ENCODE results near the gene ACACA.
A peak's percentile ranks its signal among the peaks of the same experiment; 100 is the strongest.

Gene ACACA

GRCh38 chr17:37109731-37110710, 296.6 kb downstream of the ACACA start:
- DNase-seq (ENCODE audit: extremely low read depth in 1 of 2, low read depth in 1 of 2): no peak

DNA sequence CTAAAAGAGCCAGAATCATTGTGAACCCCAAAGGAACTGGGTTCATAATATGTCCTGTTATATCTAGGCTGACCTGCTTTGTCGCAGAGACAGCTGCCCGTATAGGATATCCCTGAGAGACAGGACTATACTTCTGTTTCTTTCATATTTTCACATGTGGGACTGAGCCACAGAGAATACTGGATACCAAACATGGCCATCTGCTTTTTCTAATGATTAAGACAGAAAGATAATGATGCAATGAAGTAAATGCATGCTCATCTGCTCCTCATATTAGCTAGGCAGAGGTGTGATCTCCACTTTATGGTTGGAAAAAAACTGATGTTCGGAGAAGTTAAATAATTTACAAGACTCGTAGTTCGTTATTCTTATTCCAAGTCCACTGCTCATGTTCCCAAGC, 297.5 kb downstream of the ACACA start:
- DNase-seq (ENCODE audit: extremely low read depth in 1 of 2, low read depth in 1 of 2): no peak

- DNase-seq (ENCODE audit: extremely low read depth in 1 of 2, low read depth in 1 of 2): no peak
Observed at GRCh38 chr17:37107406-37108083, 299.1 kb downstream of the ACACA start.

GRCh38 chr17:37106049-37106448, 300.6 kb downstream of the ACACA start:
- no peak for DNase-seq (ENCODE audit: extremely low read depth in 1 of 2, low read depth in 1 of 2)

DNA sequence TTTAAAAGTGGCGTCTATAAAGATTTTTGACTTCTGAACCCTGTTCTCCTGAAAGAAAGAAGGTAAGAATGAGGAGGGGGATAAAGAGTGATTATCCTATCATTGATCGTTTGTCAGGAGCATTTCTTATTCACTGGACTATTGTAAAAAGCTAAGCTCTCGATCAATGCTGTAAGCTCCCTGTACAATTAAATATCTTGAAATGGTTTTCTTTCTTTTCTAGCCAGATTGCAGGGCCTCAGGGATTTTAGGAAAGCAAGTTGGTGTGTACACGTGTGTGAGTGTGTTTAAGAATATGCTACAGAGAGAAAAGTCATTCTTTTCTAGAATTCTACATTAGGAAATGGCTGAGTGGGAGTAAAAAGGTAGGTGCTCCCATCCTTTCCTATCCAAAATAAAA, 303.4 kb downstream of the ACACA start:
- DNase-seq (ENCODE audit: extremely low read depth in 1 of 2, low read depth in 1 of 2): no peak

DNA sequence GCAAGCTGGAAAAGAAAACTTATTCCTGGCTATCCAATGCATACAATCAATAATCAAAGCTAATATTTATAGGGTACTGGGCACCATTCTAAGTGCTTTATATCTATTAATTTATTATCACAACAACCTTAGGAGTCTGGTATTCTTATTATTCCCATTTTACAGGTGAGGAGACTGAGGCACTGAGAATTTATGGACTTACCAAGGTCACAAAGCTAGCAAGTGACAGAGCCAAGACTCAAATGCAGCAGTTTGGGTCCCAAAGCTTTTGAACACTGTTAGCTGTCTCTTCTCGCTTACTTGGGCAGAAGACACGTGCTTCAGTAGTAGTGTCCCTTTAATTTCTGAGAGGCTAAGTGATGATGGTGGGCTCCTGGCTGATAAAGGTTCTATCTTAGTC, 305.3 kb downstream of the ACACA start:
- DNase-seq (ENCODE audit: extremely low read depth in 1 of 2, low read depth in 1 of 2): no peak

DNA sequence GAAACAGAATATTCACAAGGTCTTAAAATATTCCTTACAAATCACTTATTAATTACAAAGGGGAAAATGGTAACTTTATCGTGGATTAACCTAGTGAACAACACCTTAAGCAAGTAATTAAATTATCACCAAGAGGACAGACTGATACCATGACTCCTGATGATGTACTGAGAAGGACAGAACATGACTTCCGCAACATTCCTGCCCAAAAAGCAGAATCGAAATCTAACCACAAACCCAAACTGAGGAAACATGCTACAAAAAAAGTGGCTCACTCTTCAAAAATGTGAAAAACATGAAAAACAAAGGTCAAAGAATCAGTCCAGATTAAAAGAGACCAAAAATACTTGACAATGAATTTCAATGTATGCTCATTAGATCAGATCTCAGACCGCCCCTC, 306.4 kb downstream of the ACACA start:
- DNase-seq (ENCODE audit: extremely low read depth in 1 of 2, low read depth in 1 of 2): no peak

- DNase-seq (ENCODE audit: extremely low read depth in 1 of 2, low read depth in 1 of 2): no peak
Observed at GRCh38 chr17:37098910-37099664, 307.5 kb downstream of the ACACA start.

DNA sequence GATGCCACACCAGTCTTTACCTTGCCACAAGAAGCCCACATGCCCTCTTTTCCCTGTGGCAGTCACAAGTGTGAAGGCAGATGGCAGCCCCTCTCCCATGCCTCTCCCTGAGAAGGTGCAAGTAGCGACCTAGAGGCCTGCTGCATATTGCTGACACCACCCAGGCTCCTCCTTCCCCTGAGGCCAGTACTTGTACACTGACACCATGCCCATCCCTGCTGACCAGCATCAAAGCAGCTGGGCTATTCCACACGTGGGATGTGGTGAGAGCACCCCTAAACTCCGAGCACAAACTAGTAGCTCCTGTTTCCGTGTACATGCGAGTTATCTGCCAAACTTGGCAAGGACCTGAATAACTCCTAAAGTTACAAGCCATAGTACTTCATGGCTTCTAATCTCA, 308.5 kb downstream of the ACACA start:
- no peak for DNase-seq (ENCODE audit: extremely low read depth in 1 of 2, low read depth in 1 of 2)

DNA sequence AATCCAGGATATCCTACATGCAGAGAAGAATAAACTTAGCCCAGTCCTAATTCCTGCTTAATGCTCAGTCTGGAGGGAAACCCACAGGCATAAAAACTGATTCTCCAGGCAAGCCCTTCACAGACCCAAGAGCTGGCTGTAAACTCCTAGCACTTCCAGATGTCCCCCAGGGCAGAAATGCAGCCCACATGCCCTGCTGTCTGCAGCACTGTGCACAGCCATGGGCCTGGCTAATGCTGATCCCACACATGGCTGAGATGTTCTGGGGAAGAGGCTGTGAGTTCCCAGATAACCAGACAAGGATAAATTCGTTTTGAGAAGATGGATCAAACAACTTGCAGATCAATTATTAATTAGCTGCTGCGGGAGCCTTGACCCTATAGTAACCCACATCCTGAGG, 309.5 kb downstream of the ACACA start:
- no peak for DNase-seq (ENCODE audit: extremely low read depth in 1 of 2, low read depth in 1 of 2)

- DNase-seq (ENCODE audit: extremely low read depth in 1 of 2, low read depth in 1 of 2): no peak
Observed at GRCh38 chr17:37096071-37096470, 310.6 kb downstream of the ACACA start.

DNA sequence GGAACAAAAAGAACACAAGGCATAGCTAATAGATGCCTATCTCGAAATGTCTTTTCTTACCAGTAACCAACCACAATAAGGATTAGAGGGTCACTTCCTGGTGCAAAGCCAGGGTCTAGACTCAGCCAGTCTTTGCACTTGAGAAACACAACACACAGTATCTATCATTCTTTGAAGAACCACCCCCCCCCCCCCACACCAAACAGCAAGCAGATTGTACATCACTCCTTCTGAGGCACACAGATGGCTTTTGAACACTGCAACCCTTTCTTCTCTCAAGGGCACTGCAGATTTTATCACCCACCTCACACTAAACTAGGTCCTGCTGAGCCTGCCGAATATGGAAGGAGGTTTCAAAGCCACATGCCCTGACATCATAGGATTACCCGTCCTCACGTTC, 312.2 kb downstream of the ACACA start:
- no peak for DNase-seq (ENCODE audit: extremely low read depth in 1 of 2, low read depth in 1 of 2)

GRCh38 chr17:37092701-37093100, 313.9 kb downstream of the ACACA start:
- no peak for DNase-seq (ENCODE audit: extremely low read depth in 1 of 2, low read depth in 1 of 2)

DNA sequence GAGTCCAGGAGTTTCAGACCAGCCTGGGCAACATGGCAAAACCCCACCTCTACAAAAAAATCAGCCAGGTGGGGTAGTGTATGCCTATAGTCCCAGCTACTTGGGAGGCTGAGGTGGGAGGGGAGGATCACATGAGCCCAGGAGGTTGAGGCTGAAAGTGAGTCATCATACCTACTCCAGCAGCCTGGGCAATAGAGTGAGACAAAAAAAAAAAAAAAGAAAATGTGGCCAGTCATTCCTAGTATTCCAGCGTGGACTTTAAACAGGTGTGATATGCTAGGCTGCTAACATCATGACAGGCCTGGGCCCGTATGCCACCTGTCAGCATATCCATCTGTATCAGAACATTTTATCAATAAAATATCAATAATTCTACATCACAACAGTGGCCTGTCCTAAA, 314.6 kb downstream of the ACACA start:
- DNase-seq (ENCODE audit: extremely low read depth in 1 of 2, low read depth in 1 of 2): no peak

DNA sequence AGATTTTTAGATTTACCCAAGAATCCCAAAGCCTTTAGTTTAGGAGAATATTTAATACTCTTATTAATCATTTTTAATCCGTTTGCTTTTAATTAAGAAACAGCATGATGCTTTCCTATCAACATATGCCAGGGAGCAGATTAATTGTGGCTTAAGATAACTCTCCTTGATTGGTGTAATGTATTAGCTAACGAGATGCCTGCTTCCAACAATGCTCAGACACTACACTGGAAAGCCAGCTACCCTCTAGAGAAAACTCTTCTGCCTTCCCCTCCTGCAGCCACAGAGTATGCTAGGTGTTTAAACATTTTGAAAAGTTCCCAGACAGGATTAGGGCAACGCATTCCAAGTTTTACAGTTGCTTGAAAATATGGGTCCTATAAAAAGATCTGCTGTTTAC, 315.7 kb downstream of the ACACA start:
- DNase-seq (ENCODE audit: extremely low read depth in 1 of 2, low read depth in 1 of 2): no peak

DNA sequence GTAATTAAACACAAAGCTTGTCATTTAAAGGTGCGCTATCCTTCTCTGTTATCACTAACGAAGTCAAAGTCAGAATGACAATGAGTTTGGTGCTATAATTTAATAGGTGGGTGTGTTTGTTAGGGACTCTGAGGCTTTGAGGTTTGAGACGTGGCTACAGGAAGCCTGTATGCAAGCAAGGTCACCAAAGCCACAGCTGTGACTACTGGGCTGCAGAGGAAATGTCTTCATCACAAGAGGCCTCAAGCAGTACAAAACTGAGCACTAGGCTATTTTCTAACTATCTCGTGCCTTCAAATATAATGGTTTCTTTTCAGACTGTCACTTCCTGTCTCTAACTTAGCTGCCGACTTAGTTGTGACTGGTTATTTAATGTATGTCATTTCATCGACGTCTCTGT, 316.7 kb downstream of the ACACA start:
- peak; percentile 9 to 28 for DNase-seq (ENCODE audit: extremely low read depth in 1 of 2, low read depth in 1 of 2)

DNA sequence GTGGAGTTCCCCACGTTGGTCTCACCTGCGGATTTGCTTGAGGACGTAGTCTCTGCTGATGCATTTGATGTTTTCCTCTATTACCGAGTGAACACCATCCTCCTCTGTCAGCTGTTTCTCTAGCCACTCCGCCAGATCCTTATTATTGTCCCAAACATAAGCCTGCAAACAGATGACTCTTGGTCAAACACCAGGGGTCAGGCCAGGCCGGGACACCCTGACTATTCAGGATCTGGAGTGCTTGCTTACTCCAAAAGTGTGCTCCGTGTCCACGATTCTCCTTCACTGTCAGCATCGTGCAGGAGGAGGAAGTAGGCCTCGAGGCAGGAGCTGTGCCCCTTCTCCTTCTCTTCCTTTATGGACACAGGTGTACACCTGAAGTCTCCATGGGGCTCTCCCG, 317.7 kb downstream of the ACACA start:
- DNase-seq (ENCODE audit: extremely low read depth in 1 of 2, low read depth in 1 of 2): no peak

DNA sequence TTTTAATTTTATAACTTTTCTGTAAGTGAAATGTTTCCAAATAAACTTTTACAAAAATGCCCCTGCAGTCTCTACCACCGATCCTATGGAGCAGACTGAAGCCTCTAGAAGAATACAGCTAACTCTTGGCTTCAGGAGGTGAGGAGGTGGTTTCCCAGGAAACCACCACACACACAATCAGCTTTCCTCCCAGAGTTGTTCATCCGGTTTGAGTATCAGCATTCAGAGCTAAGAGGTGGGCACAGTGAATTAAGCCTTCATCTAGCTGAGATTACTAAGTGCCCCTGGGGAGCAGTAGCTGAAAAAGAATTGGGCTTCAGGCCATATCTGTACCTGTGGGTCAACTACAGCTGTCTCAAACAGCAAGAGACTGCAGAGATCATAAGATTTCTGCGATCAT, 318.2 kb downstream of the ACACA start:
- DNase-seq (ENCODE audit: extremely low read depth in 1 of 2, low read depth in 1 of 2): no peak

DNA sequence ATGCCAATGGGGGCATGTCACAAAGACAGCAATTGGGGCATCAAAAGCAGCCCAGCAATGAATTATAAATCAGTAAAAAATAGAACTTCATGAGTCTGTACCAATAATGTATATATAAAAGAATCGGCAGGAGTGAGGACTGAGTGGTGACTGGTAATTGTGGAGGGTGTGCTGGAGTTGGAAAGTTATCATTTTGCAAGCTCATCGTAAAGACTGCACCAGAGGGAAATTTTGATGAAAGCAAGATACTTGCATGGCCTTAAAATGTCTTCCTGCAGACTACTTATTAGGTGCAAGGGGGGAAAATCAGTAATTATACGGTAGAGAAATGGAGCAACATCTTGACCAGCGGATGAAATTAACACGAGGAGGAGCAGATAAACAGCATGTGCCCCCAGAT, 319.0 kb downstream of the ACACA start:
- DNase-seq (ENCODE audit: extremely low read depth in 1 of 2, low read depth in 1 of 2): no peak

DNA sequence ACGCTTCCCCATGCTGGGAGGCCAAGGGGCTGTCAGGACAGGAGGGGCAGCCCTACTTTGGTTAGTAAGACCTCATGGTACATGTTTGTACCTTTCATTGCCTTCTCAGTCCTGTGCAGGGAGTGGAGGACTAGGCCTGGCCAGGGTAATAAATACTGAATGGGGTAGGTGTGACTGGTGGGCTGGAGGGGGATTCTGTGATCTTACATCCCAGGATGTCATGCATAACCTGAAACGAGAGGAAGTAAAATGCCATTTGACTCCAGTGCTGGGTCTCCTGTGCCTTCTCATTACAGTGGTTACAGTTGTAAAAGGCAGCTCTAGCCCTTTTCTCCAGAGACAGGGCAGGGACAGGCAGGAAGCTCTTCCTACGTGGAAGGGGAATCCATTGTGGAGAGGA, 319.7 kb downstream of the ACACA start:
- DNase-seq (ENCODE audit: extremely low read depth in 1 of 2, low read depth in 1 of 2): no peak

DNA sequence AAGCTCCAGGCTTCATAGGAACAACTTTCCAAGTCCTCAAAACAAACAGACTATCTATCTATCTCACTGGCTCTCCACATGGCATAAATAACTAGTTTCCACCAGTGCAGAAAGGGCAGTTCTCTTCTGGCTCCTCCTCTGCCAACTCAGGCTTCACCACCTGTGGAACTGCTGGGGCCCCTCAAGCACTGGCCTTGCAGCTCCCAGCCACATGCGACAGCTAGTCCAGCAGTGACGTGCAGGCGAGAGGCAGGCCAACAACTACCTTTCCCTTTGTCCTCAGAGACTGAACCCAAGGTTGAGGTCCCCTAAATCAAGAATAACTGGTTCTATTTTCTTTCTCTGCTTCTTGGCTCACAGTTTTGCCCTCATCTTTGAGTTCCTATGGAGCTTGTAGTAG, 320.3 kb downstream of the ACACA start:
- no peak for DNase-seq (ENCODE audit: extremely low read depth in 1 of 2, low read depth in 1 of 2)

DNA sequence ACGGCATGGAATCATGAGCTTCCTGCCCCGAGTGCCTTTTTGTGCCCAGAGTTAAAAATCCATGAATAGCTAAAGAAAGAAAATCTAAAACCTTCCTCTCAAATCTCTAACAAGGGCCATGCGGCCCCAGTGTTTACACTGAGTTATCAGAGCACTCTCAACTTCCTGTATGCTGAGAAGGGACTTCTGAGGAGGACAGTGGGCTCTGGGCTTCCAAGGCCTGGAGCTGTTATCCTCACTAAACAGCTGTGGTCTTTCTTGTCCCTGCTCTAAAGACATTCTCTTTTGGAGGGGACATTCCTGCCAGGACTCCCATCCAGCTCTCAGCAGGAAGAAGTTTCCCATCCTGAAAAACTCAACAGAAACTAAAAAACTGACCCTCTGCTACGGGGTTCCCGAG, 322.3 kb downstream of the ACACA start:
- DNase-seq (ENCODE audit: extremely low read depth in 1 of 2, low read depth in 1 of 2): no peak
